T-helper 2 cell treated with Interferon-gamma antibody and Interleukin-4, amounts not matched to agents 5 μg/mL and 100 μg/mL, for 36 hours (primary cell): ENCODE measurements around the gene ENTPD6.
"Not testable (repeated sequence)": the region's sequence is repeated elsewhere in the genome, so short reads cannot be mapped to it uniquely, and the experiment has no call there.

ENCODE experiments used
- DNase-seq: peaks from one replicate; pipeline ENCODE4 v3.0.0; 2021; ENCODE audit warnings: low spot score
- H3K27ac Mint-ChIP-seq: one replicate; pipeline ENCODE4 v1.8.0; 2021; ENCODE audit warnings: mild to moderate bottlenecking, mixed read lengths
- H3K27me3 Mint-ChIP-seq: one replicate; pipeline ENCODE4 v1.8.0; 2021; ENCODE audit warnings: low read depth, mixed read lengths
- H3K36me3 Mint-ChIP-seq: one replicate; pipeline ENCODE4 v1.8.0; 2021; ENCODE audit warnings: low read depth, mixed read lengths
- H3K4me1 Mint-ChIP-seq: one replicate; pipeline ENCODE4 v1.8.0; 2021; ENCODE audit warnings: low read depth, mixed read lengths
- H3K4me3 Mint-ChIP-seq: one replicate; pipeline ENCODE4 v1.8.0; 2022; ENCODE audit warnings: mild to moderate bottlenecking, moderate library complexity, mixed read lengths
- H3K9me3 Mint-ChIP-seq: one replicate; pipeline ENCODE4 v1.8.0; 2021; ENCODE audit warnings: mixed read lengths

The ENTPD6 gene

GRCh38 chr20:25252686-25253421 lies 57.3 kb downstream of the ENTPD6 start:
- Mint-ChIP-seq H3K36me3 (peaks cover 6% of the 10 kb centered on the region), H3K4me1 (peaks cover 19% of the 10 kb centered on the region), H3K4me3 (no peak overlapping the region), H3K9me3 (no peaks in the 10 kb centered on the region), H3K27ac (no peak overlapping the region), H3K27me3 (no peaks in the 10 kb centered on the region)
- no peak for DNase-seq

- Mint-ChIP-seq H3K27me3 (no peaks in the 10 kb centered on the region), H3K27ac (no peak overlapping the region), H3K9me3 (no peaks in the 10 kb centered on the region), H3K36me3 (peaks cover 9% of the 10 kb centered on the region), H3K4me3 (no peak overlapping the region), H3K4me1 (peaks cover 18% of the 10 kb centered on the region)
- DNase-seq: no peak
These were observed 58.2 kb downstream of the ENTPD6 start for GRCh38 chr20:25253606-25254275.

GRCh38 chr20:25254571-25254970 lies 59.1 kb downstream of the ENTPD6 start:
- no peak for DNase-seq
- Mint-ChIP-seq H3K4me1 (peaks cover 11% of the 10 kb centered on the region), H3K27me3 (no peaks in the 10 kb centered on the region), H3K9me3 (no peaks in the 10 kb centered on the region), H3K36me3 (peaks cover 13% of the 10 kb centered on the region), H3K27ac (no peak overlapping the region), H3K4me3 (no peak overlapping the region)

GRCh38 chr20:25254986-25255680 lies 59.6 kb downstream of the ENTPD6 start:
- Mint-ChIP-seq H3K9me3 (no peaks in the 10 kb centered on the region), H3K27me3 (no peaks in the 10 kb centered on the region), H3K4me3 (no peak overlapping the region), H3K27ac (no peak overlapping the region), H3K4me1 (peaks cover 13% of the 10 kb centered on the region), H3K36me3 (peaks cover 18% of the 10 kb centered on the region)
- DNase-seq: no peak

- Mint-ChIP-seq H3K27me3 (no peaks in the 10 kb centered on the region), H3K36me3 (peaks cover 30% of the 10 kb centered on the region), H3K4me1 (peaks cover 12% of the 10 kb centered on the region), H3K4me3 (no peak overlapping the region), H3K9me3 (no peaks in the 10 kb centered on the region), H3K27ac (no peak overlapping the region)
- DNase-seq: no peak
These were observed 60.8 kb downstream of the ENTPD6 start for GRCh38 chr20:25256226-25256859.

GRCh38 chr20:25257130-25257529 lies 61.6 kb downstream of the ENTPD6 start:
- DNase-seq: no peak
- Mint-ChIP-seq H3K27me3 (no peaks in the 10 kb centered on the region), H3K4me3 (no peak overlapping the region), H3K4me1 (peaks cover 12% of the 10 kb centered on the region), H3K36me3 (peaks cover 37% of the 10 kb centered on the region), H3K27ac (no peak overlapping the region), H3K9me3 (no peaks in the 10 kb centered on the region)

- peaks cover 12% of the 10 kb centered on the region for H3K4me1 Mint-ChIP-seq
- peaks cover 36% of the 10 kb centered on the region for H3K36me3 Mint-ChIP-seq
- no peaks in the 10 kb centered on the region for H3K9me3 Mint-ChIP-seq
These were observed 62.4 kb downstream of the ENTPD6 start for GRCh38 chr20:25257756-25258475.

GRCh38 chr20:25258476-25258805 lies 62.9 kb downstream of the ENTPD6 start:
- DNase-seq: no peak
- Mint-ChIP-seq H3K9me3 (no peaks in the 10 kb centered on the region), H3K27ac (no peak overlapping the region), H3K36me3 (peaks cover 37% of the 10 kb centered on the region), H3K27me3 (no peaks in the 10 kb centered on the region), H3K4me3 (no peak overlapping the region), H3K4me1 (peaks cover 12% of the 10 kb centered on the region)

More at GRCh38 chr20:25257756-25258475, 62.4 kb downstream of the ENTPD6 start:
- no peak for DNase-seq
- H3K4me3 Mint-ChIP-seq: no peak overlapping the region
- H3K27me3 Mint-ChIP-seq: no peaks in the 10 kb centered on the region
- no peak overlapping the region for H3K27ac Mint-ChIP-seq

- Mint-ChIP-seq H3K4me1 (peaks cover 12% of the 10 kb centered on the region), H3K27ac (no peak overlapping the region), H3K36me3 (peaks cover 37% of the 10 kb centered on the region), H3K27me3 (no peaks in the 10 kb centered on the region), H3K4me3 (no peak overlapping the region), H3K9me3 (no peaks in the 10 kb centered on the region)
- DNase-seq: no peak
These were observed 63.3 kb downstream of the ENTPD6 start for GRCh38 chr20:25258828-25259227.

GRCh38 chr20:25259358-25259757 lies 63.8 kb downstream of the ENTPD6 start:
- H3K36me3 Mint-ChIP-seq: peaks cover 37% of the 10 kb centered on the region
- no peak overlapping the region for H3K4me3 Mint-ChIP-seq

GRCh38 chr20:25259788-25260254 lies 64.3 kb downstream of the ENTPD6 start:
- Mint-ChIP-seq H3K27me3 (no peaks in the 10 kb centered on the region), H3K4me3 (no peak overlapping the region), H3K9me3 (no peaks in the 10 kb centered on the region), H3K4me1 (peaks cover 9% of the 10 kb centered on the region), H3K27ac (no peak overlapping the region), H3K36me3 (peaks cover 35% of the 10 kb centered on the region)
- no peak for DNase-seq

More at GRCh38 chr20:25259358-25259757, 63.8 kb downstream of the ENTPD6 start:
- no peaks in the 10 kb centered on the region for H3K27me3 Mint-ChIP-seq
- no peaks in the 10 kb centered on the region for H3K9me3 Mint-ChIP-seq
- DNase-seq: no peak
- peaks cover 12% of the 10 kb centered on the region for H3K4me1 Mint-ChIP-seq
- no peak overlapping the region for H3K27ac Mint-ChIP-seq

- H3K4me3 Mint-ChIP-seq, DNase-seq, H3K4me1 Mint-ChIP-seq, H3K9me3 Mint-ChIP-seq, H3K27me3 Mint-ChIP-seq, H3K27ac Mint-ChIP-seq: not testable (repeated sequence)
- H3K36me3 Mint-ChIP-seq: peaks cover 35% of the 10 kb centered on the region
These were observed 65.4 kb downstream of the ENTPD6 start for GRCh38 chr20:25260770-25261437.
